PFSK-1 (cell line): ENCODE results near the gene CACNG4.

Source experiments
- FOXP2 ChIP-seq: optimal IDR thresholded peaks from 2 replicates; pipeline ENCODE3; 2011; ENCODE audit warnings: borderline replicate concordance, control low read depth, inconsistent platforms; ENCODE audit not compliant: insufficient read depth; ENCODE audit errors: extremely low read length, extremely low read depth
- POLR2AphosphoS5 ChIP-seq: IDR thresholded peaks from 2 replicates; pipeline ENCODE4 v1.6.1; 2012; ENCODE audit warnings: low read depth, mild to moderate bottlenecking, control low read depth, low read length, moderate library complexity
- SIN3A ChIP-seq: IDR thresholded peaks from 2 replicates; pipeline ENCODE4 v1.6.1; 2012; ENCODE audit warnings: mild to moderate bottlenecking, low read length, moderate library complexity, borderline replicate concordance; ENCODE audit not compliant: insufficient read depth
- TAF1 ChIP-seq: IDR thresholded peaks from 2 replicates; pipeline ENCODE4 v1.6.1; 2012; ENCODE audit warnings: low read length, control low read depth, borderline replicate concordance; ENCODE audit not compliant: insufficient read depth

GRCh38 chr17:66994361-66994760 is 29.9 kb downstream of the CACNG4 start:
- TF ChIP-seq TAF1 (no peak), POLR2AphosphoS5 (no peak), SIN3A (no peak), FOXP2 (no peak)
